GM19351 (cell line): ENCODE data around the gene PRPF38B.
"Not testable (repeated sequence)": the region's sequence is repeated elsewhere in the genome, so short reads cannot be mapped to it uniquely, and the experiment has no call there.

Experiments used
- ATAC-seq: cut with Tn5 transposase; IDR thresholded peaks from one replicate; pipeline ENCODE4 v1.9.1; 2021; ENCODE audit warnings: mild to moderate bottlenecking, moderate library complexity; ENCODE audit not compliant: unreplicated experiment

Gene PRPF38B, protein sequence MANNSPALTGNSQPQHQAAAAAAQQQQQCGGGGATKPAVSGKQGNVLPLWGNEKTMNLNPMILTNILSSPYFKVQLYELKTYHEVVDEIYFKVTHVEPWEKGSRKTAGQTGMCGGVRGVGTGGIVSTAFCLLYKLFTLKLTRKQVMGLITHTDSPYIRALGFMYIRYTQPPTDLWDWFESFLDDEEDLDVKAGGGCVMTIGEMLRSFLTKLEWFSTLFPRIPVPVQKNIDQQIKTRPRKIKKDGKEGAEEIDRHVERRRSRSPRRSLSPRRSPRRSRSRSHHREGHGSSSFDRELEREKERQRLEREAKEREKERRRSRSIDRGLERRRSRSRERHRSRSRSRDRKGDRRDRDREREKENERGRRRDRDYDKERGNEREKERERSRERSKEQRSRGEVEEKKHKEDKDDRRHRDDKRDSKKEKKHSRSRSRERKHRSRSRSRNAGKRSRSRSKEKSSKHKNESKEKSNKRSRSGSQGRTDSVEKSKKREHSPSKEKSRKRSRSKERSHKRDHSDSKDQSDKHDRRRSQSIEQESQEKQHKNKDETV

DNA sequence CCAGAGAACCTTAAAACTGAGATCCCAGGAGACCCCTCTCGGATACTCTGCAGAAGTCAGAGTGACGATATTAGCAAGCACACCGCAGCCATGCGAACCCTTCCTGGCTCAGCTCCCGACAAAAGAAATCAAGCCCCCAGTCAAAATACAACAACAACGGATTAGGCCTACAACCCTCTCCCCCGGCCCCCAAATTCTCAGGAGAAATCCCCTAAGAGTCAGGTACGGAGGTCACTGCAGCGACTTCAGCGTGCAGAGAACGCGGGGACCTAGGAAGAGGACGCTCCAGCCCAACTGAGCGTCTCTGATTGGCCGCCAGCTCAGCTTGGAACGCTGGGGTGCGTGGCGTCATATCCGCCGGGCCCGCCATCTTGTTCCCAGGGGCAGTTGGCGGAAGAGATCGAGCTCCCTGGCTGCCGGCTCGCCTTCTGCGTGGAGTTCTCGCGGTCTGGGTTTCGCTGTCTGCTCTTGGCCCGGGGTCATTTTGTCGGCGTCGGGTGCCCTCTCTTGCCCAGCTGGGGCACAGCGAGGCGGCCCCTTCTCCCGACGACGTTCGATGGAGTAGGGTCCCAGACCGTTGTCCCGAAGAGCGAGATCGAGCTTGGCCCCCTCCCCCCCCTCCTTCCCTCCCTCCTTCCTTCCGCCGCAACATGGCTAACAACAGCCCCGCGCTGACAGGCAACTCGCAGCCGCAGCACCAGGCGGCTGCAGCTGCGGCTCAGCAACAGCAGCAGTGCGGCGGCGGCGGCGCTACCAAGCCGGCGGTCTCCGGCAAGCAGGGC, at the start of gene PRPF38B:
TSS of gene PRPF38B (plus strand) at position 369 of the 782 bp plus-strand sequence. CDS start at position 651, 282 bp downstream.
- peak; percentile 87 for ATAC-seq

DNA sequence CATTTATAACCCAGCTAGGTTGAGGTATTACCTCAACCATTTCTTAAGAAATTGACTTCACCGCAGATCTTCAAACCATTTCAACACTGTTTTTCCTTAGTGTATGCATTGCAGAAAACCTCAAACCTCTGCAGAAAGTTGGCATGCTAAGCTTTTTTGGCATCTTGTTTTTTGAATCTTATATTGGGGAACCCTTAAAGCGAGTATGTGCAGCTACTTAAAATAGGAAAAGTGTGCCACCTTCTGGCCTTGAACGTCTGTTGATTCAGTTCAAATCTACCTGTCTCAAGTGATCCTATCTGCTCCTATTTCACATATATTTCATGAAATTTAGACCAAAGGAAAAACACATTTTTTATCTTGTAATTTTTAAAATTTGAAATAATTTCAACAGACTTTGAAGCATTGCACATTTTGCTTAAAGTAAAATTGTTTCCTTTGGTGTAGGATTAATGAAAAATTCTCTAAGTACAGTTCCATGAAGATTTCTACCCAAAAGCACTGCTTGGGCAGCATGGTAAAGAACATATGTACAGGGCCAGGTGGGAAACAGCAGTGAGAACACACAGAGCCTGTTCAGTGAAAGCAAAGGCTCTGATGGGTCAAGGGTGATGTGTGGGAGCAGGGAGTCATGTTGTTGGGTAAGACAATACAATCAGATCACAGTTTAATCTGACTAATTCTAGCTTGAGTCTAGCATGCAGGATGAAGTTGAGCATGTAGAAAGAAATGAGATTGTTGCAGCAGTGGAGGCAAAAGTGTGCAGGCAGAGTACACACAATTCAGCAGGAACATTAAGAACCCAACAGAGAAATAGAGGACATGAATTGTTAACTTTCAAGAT, 48.4 kb upstream of the PRPF38B start:
- peak; percentile 72 for ATAC-seq

DNA sequence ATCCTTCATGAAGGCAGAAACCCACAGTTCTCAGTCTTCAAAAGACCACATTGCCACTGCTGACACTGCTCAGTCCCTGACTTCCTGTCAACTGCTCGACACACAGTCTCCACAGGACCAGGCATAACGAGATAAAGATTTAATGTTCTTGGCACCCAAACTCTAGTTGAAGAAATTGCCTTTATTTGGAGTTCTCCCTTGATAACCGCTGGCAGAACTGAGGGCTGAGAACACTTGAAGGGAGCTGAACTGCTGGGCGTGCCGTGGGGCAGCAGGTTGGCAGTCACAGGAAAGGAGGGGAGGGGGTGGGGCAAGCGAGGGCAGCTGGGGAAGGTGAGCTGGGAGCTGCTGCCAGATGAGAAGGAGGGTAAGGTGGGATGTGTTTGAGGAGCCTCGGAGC, 47.1 kb upstream of the PRPF38B start:
- no peak for ATAC-seq

DNA sequence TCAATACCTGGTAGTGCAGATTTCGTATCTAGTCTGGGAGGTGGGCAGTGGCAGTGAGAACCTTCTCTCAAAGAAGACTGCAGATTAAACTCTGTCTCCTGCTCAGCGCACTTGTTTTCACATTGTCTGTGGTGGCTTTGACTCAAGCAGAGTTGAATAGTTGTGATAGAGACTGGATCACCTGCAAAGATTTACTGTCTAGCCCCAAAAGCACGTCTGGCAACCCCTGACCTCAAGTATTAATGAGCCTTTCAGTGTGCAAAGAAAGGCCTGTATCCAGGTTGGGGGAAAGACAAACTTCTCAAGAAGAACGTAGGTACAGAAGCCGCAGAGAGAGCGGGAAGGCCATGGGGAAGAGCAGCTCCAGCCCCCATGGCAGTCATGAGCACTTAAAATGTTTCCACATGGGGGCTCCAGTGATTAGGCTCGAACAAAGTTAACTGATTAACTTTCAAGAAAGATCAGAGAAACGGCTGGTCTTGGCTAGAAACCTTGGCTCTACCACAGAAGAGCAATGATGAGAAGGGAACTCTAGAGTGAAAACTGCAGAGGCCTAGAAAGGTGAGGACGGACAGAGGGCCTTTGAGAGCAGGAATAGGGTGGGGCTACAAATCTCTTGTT, 46.4 kb upstream of the PRPF38B start:
- no peak for ATAC-seq

DNA sequence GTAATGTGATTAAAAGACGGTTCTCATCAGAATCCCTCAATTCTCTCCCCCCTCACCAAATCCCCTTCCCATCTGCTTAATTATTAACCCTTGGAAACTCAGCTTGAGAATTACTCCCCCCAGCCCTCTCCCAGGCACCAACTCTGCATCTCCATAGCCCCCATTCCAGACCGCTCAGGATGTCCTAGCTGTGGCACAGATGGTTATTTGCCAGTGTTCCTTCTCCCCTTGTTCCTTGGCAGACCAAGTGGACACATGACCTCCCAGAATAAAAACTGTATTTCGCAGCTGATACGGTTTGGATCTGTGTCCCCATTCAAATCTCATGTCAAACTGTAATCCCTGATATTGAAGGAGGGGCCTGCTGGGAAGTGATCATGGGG, 45.9 kb upstream of the PRPF38B start:
- no peak for ATAC-seq

DNA sequence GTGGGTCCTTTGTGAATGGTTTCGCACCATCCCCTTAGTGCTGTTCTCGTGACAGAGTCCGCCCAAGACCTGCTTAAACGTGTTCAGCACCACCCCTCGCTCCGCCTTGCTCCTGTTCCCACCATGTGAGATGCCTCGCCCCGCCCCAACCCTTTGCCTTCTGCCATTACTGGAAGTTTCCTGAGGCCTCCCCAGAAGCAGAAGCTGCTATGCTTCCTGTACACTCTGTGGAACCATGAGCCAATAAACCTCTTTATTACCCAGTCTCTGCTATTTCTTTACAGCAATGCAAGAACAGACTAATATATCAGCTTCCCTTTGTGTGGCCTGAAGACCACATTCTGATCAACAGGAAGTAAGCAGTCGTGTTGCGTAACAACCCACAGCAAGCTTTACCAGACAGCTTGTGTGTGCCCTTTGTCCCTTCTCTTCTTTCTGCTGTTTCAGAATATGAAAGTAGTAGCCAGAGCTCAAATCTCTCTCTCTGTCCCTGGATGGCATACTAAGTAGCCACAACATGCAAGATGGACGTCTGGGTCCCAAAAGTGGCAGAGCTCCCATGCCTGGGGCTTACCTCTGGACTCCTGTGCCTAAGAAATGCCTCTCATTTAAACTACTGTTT, 45.4 kb upstream of the PRPF38B start:
- ATAC-seq, result no peak

DNA sequence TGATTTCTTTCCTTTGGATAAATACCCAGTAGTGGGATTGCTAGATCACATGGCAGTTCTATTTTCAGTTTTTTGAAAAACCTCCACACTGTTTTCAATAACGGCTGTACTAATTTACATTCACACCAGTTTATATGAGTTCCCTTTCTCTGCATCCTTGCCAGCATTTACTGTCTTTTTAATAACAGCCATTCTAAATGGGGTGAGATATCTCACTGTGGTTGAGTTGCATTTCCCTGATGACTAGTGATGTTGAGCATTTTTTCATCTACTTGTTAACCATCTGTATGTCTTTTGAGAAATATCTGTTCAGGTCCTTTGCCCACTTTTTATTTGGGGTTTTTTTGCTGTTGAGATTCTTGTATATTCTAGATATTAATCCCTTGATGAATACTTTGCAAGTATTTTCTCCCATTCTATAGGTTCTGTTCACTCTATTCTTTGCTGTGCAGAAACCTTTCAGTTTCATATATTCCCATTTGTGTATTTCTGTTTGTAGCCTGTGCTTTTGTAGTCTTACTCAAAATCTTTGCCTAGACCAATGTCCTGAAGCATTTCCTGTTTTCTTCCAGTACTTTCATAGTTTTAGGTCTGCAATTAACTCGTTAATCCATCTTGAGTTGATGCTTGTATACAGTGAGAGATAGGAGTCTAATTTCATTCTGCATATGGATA, 38.5 kb upstream of the PRPF38B start:
- no peak for ATAC-seq

DNA sequence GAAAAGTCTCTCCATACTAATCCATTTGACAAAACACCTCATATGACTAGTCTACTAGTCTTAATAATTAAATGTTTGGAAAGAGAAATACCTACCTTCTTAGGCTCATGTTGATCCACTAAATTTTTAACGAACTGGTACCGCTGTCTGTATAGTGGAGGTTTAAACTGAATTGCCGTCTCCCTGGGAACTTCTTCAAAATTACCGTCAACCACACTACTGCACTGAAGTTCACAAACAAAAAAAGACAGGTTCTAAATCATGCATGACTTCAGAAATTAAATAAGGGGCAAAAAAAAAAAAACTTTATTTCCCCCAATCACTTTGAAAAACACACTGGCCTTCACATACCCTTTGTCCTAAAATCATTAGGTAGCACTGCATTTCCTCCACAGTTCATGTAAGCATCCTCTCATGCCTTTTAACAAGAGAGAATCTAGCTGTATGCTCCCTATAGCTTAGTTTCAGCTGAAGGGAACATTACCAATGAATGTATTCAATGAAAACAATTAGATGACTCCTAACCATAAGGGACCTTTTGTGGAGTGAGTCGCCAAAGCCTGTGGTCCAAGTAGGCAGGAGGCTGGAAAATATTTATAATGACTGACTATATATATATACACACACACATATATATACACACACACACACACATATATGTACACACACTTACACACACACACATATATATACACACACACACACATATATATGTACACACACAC, 34.6 kb upstream of the PRPF38B start:
- ATAC-seq, result no peak

DNA sequence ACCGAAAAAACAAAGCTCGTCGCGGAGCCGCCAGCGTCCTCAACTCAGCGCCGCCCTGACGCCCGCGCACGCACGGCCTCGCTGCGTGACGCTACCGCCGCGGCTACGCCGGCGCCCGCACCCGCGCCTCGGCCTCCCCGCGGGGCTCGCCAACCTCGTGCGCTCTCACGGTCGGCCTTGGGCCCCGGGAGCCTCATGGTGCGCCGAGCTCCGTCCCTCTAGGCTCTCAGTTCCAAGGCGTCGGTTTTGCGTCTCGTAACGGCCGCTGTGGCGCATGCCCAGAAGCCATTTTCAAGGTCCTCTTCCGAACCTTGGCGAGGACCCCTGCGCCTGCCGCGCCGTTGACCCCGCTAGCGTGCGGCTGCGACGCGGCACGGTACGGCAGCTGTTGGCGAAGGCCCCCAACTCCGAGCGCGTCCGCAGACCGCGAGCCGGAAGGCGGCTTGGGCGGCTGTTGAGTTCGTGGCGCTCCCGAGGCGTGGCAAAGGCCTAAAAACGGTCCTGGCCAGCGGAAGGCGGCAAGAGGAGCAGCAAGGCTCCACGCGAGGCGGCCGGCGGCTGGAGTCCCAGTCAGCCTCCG, 31.0 kb upstream of the PRPF38B start, which contains the start of gene HENMT1:
TSS of gene HENMT1 (minus strand) at position 64 of the 580 bp plus-strand sequence. CDS start 1,209 bp downstream, outside the sequence.
- peak; percentile 84 for ATAC-seq

DNA sequence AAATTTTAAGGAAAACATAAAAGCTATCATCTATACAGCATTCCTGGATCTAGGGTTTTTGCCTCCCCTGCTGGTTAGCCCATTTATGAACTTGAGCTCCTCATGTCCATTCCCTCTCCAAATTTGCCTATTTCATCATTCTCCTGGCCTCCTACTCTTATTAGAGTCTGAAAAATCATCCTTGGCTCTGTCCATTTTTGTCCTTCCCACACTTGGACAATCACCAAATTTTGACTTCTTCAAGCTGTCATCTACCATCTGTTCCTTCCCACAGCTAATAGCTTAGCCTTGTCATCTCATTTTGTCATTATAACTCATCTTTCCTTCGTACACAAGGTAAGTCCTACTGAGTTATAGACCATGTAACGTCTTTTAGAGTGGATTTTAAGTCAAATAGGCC, 29.0 kb upstream of the PRPF38B start:
- no peak for ATAC-seq

DNA sequence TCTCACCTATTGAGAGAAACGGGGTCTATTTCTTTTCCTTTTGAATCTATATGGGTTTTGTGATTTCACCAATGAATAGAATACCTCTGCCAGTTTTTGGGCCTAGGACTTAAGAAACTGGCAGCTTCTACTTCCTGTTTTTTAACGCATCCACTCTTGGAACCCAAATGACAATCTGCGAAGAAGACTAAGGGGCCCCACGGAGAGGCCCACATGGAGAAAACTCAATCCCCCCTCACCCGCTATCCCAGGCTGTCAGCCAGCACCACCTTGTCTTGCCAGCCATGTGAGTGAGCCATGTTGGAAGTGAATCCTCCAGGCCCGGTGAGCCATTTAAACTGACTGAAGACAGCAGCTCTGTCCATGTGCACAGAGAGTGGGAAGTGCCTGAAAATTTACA, 27.6 kb upstream of the PRPF38B start:
- ATAC-seq, result no peak

DNA sequence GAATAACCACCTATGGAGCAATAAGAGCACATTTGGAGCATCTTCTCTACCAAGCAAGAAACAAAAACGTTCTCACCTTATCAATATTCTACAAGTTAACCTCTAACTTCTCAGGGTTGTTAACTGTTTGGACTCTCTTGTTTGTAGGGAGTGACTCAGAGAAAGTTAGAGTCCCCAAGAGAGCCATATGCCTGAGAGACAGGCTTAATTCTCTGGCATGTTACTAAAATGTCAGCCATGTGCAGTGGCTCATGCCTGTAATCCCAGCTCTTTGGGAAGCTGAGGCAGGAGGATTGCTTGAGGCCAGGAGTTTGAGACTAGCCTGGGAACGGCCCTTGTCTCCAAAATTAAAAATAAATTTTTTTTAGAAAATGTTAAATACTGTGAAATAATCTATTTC, 27.0 kb upstream of the PRPF38B start:
- no peak for ATAC-seq

DNA sequence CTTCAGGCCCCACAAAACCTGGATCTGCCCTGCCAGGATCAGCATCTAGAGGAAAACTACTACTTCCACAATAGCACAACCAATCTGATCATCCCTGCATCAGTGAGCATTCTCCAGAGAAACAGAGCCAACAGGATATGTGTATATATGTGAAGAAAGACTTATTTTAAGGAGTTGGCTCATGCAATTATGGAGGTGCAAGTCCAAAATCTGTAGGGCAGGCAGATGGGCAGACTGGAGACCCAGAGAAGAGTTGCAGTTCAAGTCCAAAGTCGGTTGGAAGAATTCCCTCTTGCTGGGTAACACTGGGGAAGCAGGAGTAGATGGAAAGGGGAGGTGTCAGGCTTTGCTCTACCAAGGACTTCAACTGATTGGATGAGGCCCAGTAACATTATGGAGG, 26.3 kb upstream of the PRPF38B start:
- ATAC-seq, result no peak

DNA sequence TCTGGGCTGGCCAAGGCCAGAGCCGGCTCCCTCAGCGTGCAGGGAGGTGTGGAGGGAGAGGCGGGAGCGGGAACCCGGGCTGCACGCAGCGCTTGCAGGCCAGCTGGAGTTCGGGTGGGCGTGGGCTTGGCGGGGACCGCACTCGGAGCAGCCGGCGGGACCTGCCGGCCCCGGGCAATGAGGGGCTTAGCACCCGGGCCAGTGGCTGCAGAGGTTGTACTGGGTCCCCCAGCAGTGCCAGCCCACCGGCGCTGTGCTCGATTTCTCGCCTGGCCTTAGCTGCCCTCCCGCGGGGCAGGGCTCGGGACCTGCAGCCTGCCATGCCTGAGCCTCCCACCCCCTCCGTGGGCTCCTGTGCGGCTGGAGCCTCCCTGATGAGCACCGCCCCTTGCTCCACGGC, 24.7 kb upstream of the PRPF38B start:
- not testable (repeated sequence) for ATAC-seq

DNA sequence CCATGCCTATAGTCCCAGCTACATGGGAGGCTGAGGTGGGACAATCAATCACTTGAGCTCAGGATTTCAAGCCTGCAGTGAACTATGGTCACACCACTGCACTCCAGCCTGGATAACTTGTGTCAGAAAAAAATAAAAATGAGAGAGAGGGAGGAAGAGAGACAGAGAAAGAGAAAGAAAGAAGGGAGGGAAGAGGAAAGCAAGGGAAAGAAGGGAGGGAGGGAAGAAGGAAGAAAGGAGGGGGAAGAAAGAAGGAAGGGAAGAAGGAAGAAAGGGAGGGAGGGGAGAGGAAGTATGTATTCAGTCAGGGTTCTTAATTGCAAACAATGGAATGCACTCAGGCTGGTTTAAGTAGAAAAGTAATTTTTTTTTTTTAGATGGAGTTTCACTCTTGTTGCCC, 23.3 kb upstream of the PRPF38B start:
- ATAC-seq, result no peak

DNA sequence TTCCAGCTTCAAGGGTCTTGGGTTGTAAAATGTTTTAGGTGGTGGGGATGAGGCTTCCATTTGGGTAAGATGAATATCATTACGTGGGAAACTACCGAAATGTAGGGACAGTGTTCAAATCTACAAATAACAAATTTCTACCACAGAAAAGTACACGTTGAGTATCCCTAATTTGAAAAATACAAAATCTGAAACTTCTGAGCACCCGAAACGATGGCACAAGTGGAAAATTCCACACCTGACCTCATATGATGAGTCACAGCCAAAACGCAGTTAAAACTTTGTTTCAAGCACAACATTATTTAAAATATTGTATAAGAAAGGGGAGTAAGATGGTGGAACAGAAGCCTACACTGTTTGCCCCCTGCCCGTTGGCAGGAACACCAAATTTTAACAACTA, 22.4 kb upstream of the PRPF38B start:
- ATAC-seq, result no peak

DNA sequence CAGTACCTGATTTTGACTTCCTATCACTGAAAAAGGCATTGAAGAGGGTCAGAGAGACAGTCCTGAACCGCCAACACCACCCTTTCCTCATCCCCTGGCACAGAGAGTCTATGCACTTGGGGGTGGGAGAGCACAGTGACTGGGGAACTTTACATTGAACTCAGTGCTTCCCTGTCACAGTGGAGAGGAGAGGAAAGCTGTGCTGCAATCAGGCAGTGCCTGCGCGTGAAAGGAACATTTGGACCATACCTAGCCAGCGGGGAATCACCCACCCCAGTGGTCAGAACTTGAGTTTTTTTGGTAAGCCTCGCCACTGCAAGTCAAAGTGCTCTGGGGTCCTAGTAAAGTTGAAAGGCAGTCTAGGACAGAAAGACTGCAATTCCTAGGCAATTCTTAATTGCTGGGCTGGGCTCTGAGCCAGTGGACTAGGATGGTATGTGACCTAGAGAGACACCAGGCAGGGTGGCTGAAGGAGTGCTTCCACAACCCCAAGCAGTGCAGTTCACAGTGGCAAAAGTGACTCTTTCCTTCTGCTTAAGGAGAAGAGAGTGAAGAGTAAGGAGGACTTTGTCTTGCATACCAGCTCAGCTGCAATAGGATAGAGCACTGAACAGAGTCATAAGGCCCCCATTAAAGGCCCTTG, 21.9 kb upstream of the PRPF38B start:
- ATAC-seq, result no peak

DNA sequence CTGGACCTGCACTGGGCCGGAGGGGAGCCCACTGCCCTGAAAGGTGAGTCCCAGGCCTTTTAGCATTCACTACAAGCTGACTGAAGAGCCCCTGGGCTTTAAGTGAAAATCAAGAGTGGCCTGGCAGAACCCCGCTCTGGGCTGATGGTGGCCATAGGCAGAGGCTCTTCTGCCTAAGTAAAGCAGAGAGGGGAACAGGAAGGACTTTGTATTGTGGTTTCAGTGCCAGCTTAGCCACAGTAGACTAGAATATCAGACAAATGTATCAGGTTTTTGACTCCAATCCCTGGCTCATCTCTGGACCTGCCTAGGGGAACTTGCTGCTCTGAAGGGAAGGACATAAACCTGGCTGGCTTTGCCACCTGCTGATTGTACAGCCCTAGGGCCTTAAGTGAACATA, 21.0 kb upstream of the PRPF38B start:
- no peak for ATAC-seq
